Measurements from ENCODE around the gene SPATS2. TPM values are rescaled to one million over a fixed set of nuclear protein-coding genes. Genes with fewer than 3 reads are reported as not detected.
A peak's percentile ranks its signal among the peaks of the same experiment; 100 is the strongest.
"Not testable (repeated sequence)": the region's sequence is repeated elsewhere in the genome, so short reads cannot be mapped to it uniquely, and the experiment has no call there.

The SPATS2 gene
- total and polyA plus RNA-seq, 7 donors = 4.4 to 10.6 (median 9.1) TPM

GRCh38 chr12:49332891-49333371 lies 34.3 kb upstream of the SPATS2 start:
- no peak for TF ChIP-seq CTCF (IDR thresholded peaks at IDR 0.05)
- intact Hi-C loops (cut with DNase I) = no loop called here
- no peak for ATAC-seq
- WGBS, 3 donors = 20 to 30% (median 30%) methylated on average over 36 to 40 of the region's 40 CpGs
- H3K4me3 ChIP-seq = peak overlapping the region; percentile 22
- H3K27ac ChIP-seq = no peak overlapping the region
- H3K4me1 ChIP-seq = no peaks in the 10 kb centered on the region
- DNase-seq = no peak
- peaks cover 0 to 43% (median 18%) of the 10 kb centered on the region in 3 donors for H3K27me3 ChIP-seq (ENCODE audit: insufficient read depth in 3 of 3, low read length in 2 of 3)
- no peaks in the 10 kb centered on the region for H3K36me3 ChIP-seq (ENCODE audit: insufficient read depth in 1 of 2, low read depth in 1 of 2)
- no peaks in the 10 kb centered on the region for H3K9me3 ChIP-seq

GRCh38 chr12:49333778-49334177 lies 33.5 kb upstream of the SPATS2 start:
- H3K36me3 ChIP-seq (ENCODE audit: insufficient read depth in 1 of 2, low read depth in 1 of 2); ATAC-seq; H3K9me3 ChIP-seq; H3K4me3 ChIP-seq; DNase-seq; H3K4me1 ChIP-seq; intact Hi-C loops (cut with DNase I); H3K27ac ChIP-seq: not testable (repeated sequence)
- H3K27me3 ChIP-seq (ENCODE audit: insufficient read depth in 3 of 3, low read length in 2 of 3) = peaks cover 0 to 51% (median 18%) of the 10 kb centered on the region in 3 donors
- WGBS, 3 donors = 54 to 70% (median 59%) methylated on average over 21 of the region's 21 CpGs

- Histone ChIP-seq H3K9me3 (no peaks in the 10 kb centered on the region), H3K27me3 (ENCODE audit: insufficient read depth in 3 of 3, low read length in 2 of 3) (peaks cover 0 to 54% (median 20%) of the 10 kb centered on the region in 3 donors), H3K4me3 (no peak overlapping the region), H3K36me3 (ENCODE audit: insufficient read depth in 1 of 2, low read depth in 1 of 2) (no peaks in the 10 kb centered on the region), H3K27ac (no peak overlapping the region), H3K4me1 (no peaks in the 10 kb centered on the region)
- intact Hi-C loops (cut with DNase I) = no loop called here
- DNase-seq (no peak), ATAC-seq (no peak)
- TF ChIP-seq CTCF (IDR thresholded peaks at IDR 0.05) = no peak
- 58 to 68% (median 59%) methylated on average over 19 of the region's 19 CpGs for WGBS, 3 donors
These were observed 33.0 kb upstream of the SPATS2 start for GRCh38 chr12:49334226-49334625.

- Histone ChIP-seq H3K9me3 (no peaks in the 10 kb centered on the region), H3K27me3 (ENCODE audit: insufficient read depth in 3 of 3, low read length in 2 of 3) (peaks cover 0 to 54% (median 20%) of the 10 kb centered on the region in 3 donors), H3K4me1 (no peaks in the 10 kb centered on the region), H3K27ac (no peak overlapping the region), H3K4me3 (no peak overlapping the region), H3K36me3 (ENCODE audit: insufficient read depth in 1 of 2, low read depth in 1 of 2) (no peaks in the 10 kb centered on the region)
- no peak for DNase-seq
- 60 to 71% (median 71%) methylated on average over 12 of the region's 12 CpGs for WGBS, 3 donors
- no peak for TF ChIP-seq CTCF (IDR thresholded peaks at IDR 0.05)
- intact Hi-C loops (cut with DNase I) = loop anchor here in 1 of 2 donors (5.0 kb wide), 1 partner anchor 42 kb away; no protein-coding TSS in a partner anchor
- no peak for ATAC-seq
These were observed 32.6 kb upstream of the SPATS2 start for GRCh38 chr12:49334681-49335080.

- Histone ChIP-seq H3K9me3 (no peaks in the 10 kb centered on the region), H3K4me3 (no peak overlapping the region), H3K4me1 (no peaks in the 10 kb centered on the region), H3K27me3 (ENCODE audit: insufficient read depth in 3 of 3, low read length in 2 of 3) (peaks cover 0 to 54% (median 22%) of the 10 kb centered on the region in 3 donors), H3K27ac (no peak overlapping the region), H3K36me3 (ENCODE audit: insufficient read depth in 1 of 2, low read depth in 1 of 2) (no peaks in the 10 kb centered on the region)
- intact Hi-C loops (cut with DNase I) = loop anchor here in 1 of 2 donors (5.0 kb wide), 1 partner anchor 43 kb away; no protein-coding TSS in a partner anchor
- WGBS, 3 donors = 65 to 73% (median 70%) methylated on average over 16 of the region's 16 CpGs
- no peak for TF ChIP-seq CTCF (IDR thresholded peaks at IDR 0.05)
- DNase-seq (no peak), ATAC-seq (no peak)
These were observed 31.9 kb upstream of the SPATS2 start for GRCh38 chr12:49335118-49335954.
